ENCODE measurements around the gene DCAF6.
"Not testable (repeated sequence)": the region's sequence is repeated elsewhere in the genome, so short reads cannot be mapped to it uniquely, and the experiment has no call there.

Gene DCAF6

GRCh38 chr1:167924543-167925231, 11.8 kb upstream of the DCAF6 start:
- DNase-seq, result no peak

GRCh38 chr1:167926486-167926997, 9.9 kb upstream of the DCAF6 start:
- no peak for DNase-seq

- no peak for DNase-seq
These were observed 9.3 kb upstream of the DCAF6 start for GRCh38 chr1:167927046-167927754.

GRCh38 chr1:167928457-167928852, 8.0 kb upstream of the DCAF6 start:
- DNase-seq, result no peak

GRCh38 chr1:167928919-167929318, 7.6 kb upstream of the DCAF6 start:
- not testable (repeated sequence) for DNase-seq

GRCh38 chr1:167929725-167930124, 6.8 kb upstream of the DCAF6 start:
- DNase-seq, result no peak

GRCh38 chr1:167933788-167934187, 2.7 kb upstream of the DCAF6 start:
- DNase-seq, result no peak

- DNase-seq, result peak; percentile 16
These were observed 1.9 kb upstream of the DCAF6 start for GRCh38 chr1:167934426-167935215.

GRCh38 chr1:167935216-167936067, 1.0 kb upstream of the DCAF6 start:
- peak; percentile 54 for DNase-seq

- DNase-seq, result peak; percentile 73
These were observed 636 bp downstream of the DCAF6 start, which contains the start of gene MPC2 for GRCh38 chr1:167936930-167937708. TSS of gene MPC2 (minus strand) at chr1:167937072. CDS start at chr1:167935841, 1,231 bp downstream.

- DNase-seq, result no peak
These were observed 1.2 kb downstream of the DCAF6 start for GRCh38 chr1:167937709-167938010.

GRCh38 chr1:167938080-167938636, 1.7 kb downstream of the DCAF6 start:
- peak; percentile 6 for DNase-seq

- no peak for DNase-seq
These were observed 3.8 kb downstream of the DCAF6 start for GRCh38 chr1:167940264-167940663.

GRCh38 chr1:167943541-167943940, 7.1 kb downstream of the DCAF6 start:
- DNase-seq, result no peak

GRCh38 chr1:167947733-167948132, 11.2 kb downstream of the DCAF6 start:
- no peak for DNase-seq

GRCh38 chr1:167949785-167950184, 13.3 kb downstream of the DCAF6 start:
- no peak for DNase-seq

GRCh38 chr1:167950569-167950968, 14.1 kb downstream of the DCAF6 start:
- DNase-seq, result no peak

GRCh38 chr1:167955915-167956314, 19.4 kb downstream of the DCAF6 start:
- no peak for DNase-seq

- DNase-seq, result no peak
These were observed 21.2 kb downstream of the DCAF6 start for GRCh38 chr1:167957710-167958109.

- DNase-seq, result no peak
These were observed 28.2 kb downstream of the DCAF6 start for GRCh38 chr1:167964646-167965045.

GRCh38 chr1:167966050-167966449, 29.6 kb downstream of the DCAF6 start:
- no peak for DNase-seq
